ENCODE measurements around the gene IL23A. TPM values are rescaled to one million over a fixed set of nuclear protein-coding genes. Genes with fewer than 3 reads are reported as not detected.
A peak's percentile ranks its signal among the peaks of the same experiment; 100 is the strongest.

IL23A gene
- total RNA-seq, 2 donors from 2014 or later, result not detected

- Histone ChIP-seq H3K9me3 (no peaks in the 10 kb centered on the region), H3K27me3 (no peaks in the 10 kb centered on the region), H3K4me1 (peaks cover 22% of the 10 kb centered on the region), H3K36me3 (replicated peaks in 1 of 2; ENCODE audit: insufficient read depth in 1 of 2, low read depth in 2 of 2) (peaks cover 0 to 10% of the 10 kb centered on the region in 2 donors), H3K4me3 (peak within 1 kb of the TSS; percentile 29 to 72), H3K27ac (peak within 1 kb of the TSS; percentile 87 to 97 (median 92))
- ATAC-seq (peak; percentile 97), DNase-seq (peak; percentile 98 to 100 (median 98))
- 0 to 1% methylated on average over 31 to 53 of the region's 54 CpGs for WGBS, 2 donors
- TF ChIP-seq CTCF (IDR thresholded peaks at IDR 0.05), result peak in 1 of 7 experiments; percentile 3
- peak; percentile 59 to 90 (median 90) for TF ChIP-seq POLR2A (IDR thresholded peaks at IDR 0.05)
- intact Hi-C loops (cut with DNase I), result no loop called here
Observed at GRCh38 chr12:56359851-56360767, 21.4 kb downstream of the IL23A start, which contains the start of gene STAT2. STAT2 (minus strand) TSS chr12:56360107; CDS start chr12:56356571, 3,536 bp downstream.

- H3K36me3 ChIP-seq (replicated peaks in 1 of 2; ENCODE audit: insufficient read depth in 1 of 2, low read depth in 2 of 2), result no peaks in the 10 kb centered on the region
- WGBS, 2 donors, result 78 to 91% methylated on average over 6 to 8 of the region's 8 CpGs
- H3K27me3 ChIP-seq, result no peaks in the 10 kb centered on the region
- H3K9me3 ChIP-seq, result no peaks in the 10 kb centered on the region
- DNase-seq, result no peak
- TF ChIP-seq CTCF (IDR thresholded peaks at IDR 0.05) (no peak), POLR2A (IDR thresholded peaks at IDR 0.05) (no peak)
- H3K27ac ChIP-seq, result no peak overlapping the region
- no peak overlapping the region for H3K4me3 ChIP-seq
- ATAC-seq, result no peak
- intact Hi-C loops (cut with DNase I), result no loop called here
- H3K4me1 ChIP-seq, result peaks cover 22% of the 10 kb centered on the region
Observed at GRCh38 chr12:56361487-56362129, 22.9 kb downstream of the IL23A start.

- H3K4me1 ChIP-seq, result peaks cover 22% of the 10 kb centered on the region
- ATAC-seq (no peak), DNase-seq (no peak)
- H3K36me3 ChIP-seq (replicated peaks in 1 of 2; ENCODE audit: insufficient read depth in 1 of 2, low read depth in 2 of 2), result no peaks in the 10 kb centered on the region
- 89 to 93% methylated on average over 9 to 10 of the region's 10 CpGs for WGBS, 2 donors
- H3K9me3 ChIP-seq, result no peaks in the 10 kb centered on the region
- intact Hi-C loops (cut with DNase I), result no loop called here
- no peaks in the 10 kb centered on the region for H3K27me3 ChIP-seq
- no peak within 1 kb of the TSS for H3K4me3 ChIP-seq
- H3K27ac ChIP-seq, result no peak within 1 kb of the TSS
- TF ChIP-seq CTCF (IDR thresholded peaks at IDR 0.05), result no peak
- no peak for TF ChIP-seq POLR2A (IDR thresholded peaks at IDR 0.05)
Observed at GRCh38 chr12:56362130-56363059, 23.7 kb downstream of the IL23A start, which contains the start of gene APOF. APOF (minus strand) TSS chr12:56362857; CDS start chr12:56362745, 112 bp downstream.

- Histone ChIP-seq H3K4me1 (no peaks in the 10 kb centered on the region), H3K27me3 (no peaks in the 10 kb centered on the region), H3K9me3 (no peaks in the 10 kb centered on the region), H3K27ac (no peak overlapping the region), H3K36me3 (replicated peaks in 1 of 2; ENCODE audit: insufficient read depth in 1 of 2, low read depth in 2 of 2) (no peaks in the 10 kb centered on the region), H3K4me3 (no peak overlapping the region)
- intact Hi-C loops (cut with DNase I), result no loop called here
- TF ChIP-seq CTCF (IDR thresholded peaks at IDR 0.05) (no peak), POLR2A (IDR thresholded peaks at IDR 0.05) (no peak)
- 74 to 84% methylated on average over 3 of the region's 3 CpGs for WGBS, 2 donors
- no peak for DNase-seq
- ATAC-seq, result no peak
Observed at GRCh38 chr12:56366948-56367347, 28.3 kb downstream of the IL23A start.

Data from body of pancreas (tissue), 4 donors.